Measurements from ENCODE around the gene DCANP1. TPM values are rescaled to one million over a fixed set of nuclear protein-coding genes. Genes with fewer than 3 reads are reported as not detected.
A peak's percentile ranks its signal among the peaks of the same experiment; 100 is the strongest.

The DCANP1 gene
- total and polyA plus RNA-seq, 2 experiments from 2014 or later, result not detected

DNA sequence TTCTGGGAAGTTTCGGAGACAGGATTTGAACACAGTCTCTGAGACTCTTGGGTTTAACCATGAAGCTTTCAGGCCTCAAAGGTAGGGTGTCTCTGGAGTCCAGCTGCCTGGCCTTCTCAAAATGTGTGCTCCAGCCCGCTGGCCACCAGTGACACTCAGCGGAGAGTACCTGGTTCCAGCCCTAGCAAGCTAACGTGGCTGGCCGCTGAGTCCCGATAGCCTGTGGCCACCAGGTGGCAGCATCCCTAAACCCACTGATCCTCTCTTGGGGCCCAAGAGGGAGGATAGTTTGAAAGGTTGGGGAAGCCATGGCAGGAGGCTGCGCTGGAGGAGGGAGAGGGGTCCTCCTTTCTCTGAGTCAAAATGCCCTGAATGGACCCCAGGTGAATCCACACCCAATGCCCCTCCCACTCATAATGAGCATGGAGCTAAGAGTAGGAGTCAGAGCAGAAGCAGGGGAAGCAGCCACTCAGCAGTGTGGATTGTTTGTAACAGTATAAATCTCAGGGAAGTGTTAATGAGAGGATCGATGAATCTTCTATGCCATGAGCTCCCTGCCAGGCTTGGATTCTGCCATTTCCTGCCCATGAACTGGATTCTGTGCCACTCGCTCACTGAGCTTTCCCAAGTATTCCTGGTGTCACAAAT lies 10.4 kb upstream of the DCANP1 start:
- peak; percentile 77 for DNase-seq (ENCODE audit: low spot score)
- H3K9me2 ChIP-seq (replicated peaks; ENCODE audit: insufficient read depth), result no peaks in the 10 kb centered on the region
- H3K4me1 ChIP-seq (ENCODE audit: insufficient read depth), result no peaks in the 10 kb centered on the region
- H3K4me2 ChIP-seq, result no peak overlapping the region
- no peak overlapping the region for H2AFZ ChIP-seq
- no peak overlapping the region for H3K27ac ChIP-seq
- no peak overlapping the region for H3K4me3 ChIP-seq
- WGBS (ENCODE audit: low lambda C conversion rate, missing lambda C conversion rate), result 53% methylated on average over 9 of the region's 9 CpGs
- no peaks in the 10 kb centered on the region for H4K20me1 ChIP-seq (ENCODE audit: insufficient read depth, poor library complexity, severe bottlenecking)
- H3K36me3 ChIP-seq (replicated peaks; ENCODE audit: insufficient read depth, low read depth), result no peaks in the 10 kb centered on the region
- peaks cover 3% of the 10 kb centered on the region for H3K27me3 ChIP-seq
- H3K79me2 ChIP-seq, result no peaks in the 10 kb centered on the region
- no peaks in the 10 kb centered on the region for H3K9me3 ChIP-seq (ENCODE audit: low read depth)
- no peak for TF ChIP-seq EZH2phosphoT487 (IDR thresholded peaks at IDR 0.05; ENCODE audit: low read depth, severe bottlenecking, unreplicated experiment)
- TF ChIP-seq, protein P1, sequence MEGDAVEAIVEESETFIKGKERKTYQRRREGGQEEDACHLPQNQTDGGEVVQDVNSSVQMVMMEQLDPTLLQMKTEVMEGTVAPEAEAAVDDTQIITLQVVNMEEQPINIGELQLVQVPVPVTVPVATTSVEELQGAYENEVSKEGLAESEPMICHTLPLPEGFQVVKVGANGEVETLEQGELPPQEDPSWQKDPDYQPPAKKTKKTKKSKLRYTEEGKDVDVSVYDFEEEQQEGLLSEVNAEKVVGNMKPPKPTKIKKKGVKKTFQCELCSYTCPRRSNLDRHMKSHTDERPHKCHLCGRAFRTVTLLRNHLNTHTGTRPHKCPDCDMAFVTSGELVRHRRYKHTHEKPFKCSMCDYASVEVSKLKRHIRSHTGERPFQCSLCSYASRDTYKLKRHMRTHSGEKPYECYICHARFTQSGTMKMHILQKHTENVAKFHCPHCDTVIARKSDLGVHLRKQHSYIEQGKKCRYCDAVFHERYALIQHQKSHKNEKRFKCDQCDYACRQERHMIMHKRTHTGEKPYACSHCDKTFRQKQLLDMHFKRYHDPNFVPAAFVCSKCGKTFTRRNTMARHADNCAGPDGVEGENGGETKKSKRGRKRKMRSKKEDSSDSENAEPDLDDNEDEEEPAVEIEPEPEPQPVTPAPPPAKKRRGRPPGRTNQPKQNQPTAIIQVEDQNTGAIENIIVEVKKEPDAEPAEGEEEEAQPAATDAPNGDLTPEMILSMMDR (IDR thresholded peaks at IDR 0.05; ENCODE audit: poor library complexity), result peak; percentile 69

DNA sequence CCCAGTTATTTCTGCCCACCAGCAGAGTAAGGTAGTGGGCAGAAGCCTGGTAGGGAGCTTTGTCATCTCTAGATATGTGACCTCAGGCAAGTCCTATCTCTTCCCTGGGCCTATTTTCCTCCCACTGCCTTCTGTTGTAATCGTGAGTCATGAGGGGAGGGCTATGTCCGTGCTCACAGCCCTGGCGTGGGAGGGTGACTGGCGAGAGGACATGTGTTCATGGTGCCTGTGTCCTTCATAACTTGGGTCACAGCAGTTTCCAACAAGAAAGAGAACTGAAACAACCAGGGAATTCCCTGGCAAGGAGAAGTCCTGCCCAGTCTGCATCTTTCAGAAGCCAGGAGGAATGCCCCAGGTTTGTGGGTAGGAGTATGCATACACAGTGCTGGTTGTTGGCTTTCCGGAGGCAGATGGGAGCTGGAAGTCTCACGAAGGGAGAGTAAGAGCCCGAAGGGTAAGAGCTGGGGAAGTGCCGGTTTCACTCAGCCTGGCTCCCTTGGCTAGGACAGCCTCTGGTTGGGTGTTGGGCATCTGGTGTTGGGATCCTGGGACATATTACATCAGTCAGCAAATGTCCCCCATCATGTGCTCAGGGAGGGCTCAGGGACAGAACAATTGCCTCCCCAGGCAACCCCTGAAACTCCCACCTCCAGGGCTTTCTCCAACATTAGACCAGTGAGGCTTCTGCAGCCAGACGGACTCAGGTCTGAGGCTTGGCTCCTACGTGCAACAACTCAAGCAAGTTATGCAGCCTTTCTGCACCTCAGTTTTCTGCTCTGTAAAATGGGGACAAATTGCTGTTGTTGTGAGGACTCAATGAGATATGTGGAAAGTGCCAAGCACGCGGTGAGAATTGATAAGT lies 9.3 kb upstream of the DCANP1 start:
- H2AFZ ChIP-seq, result no peak overlapping the region
- H3K36me3 ChIP-seq (replicated peaks; ENCODE audit: insufficient read depth, low read depth), result no peaks in the 10 kb centered on the region
- H3K27me3 ChIP-seq, result peaks cover 3% of the 10 kb centered on the region
- H3K4me1 ChIP-seq (ENCODE audit: insufficient read depth), result no peaks in the 10 kb centered on the region
- H4K20me1 ChIP-seq (ENCODE audit: insufficient read depth, poor library complexity, severe bottlenecking), result no peaks in the 10 kb centered on the region
- WGBS (ENCODE audit: low lambda C conversion rate, missing lambda C conversion rate), result 84% methylated on average over 12 of the region's 12 CpGs
- H3K9me3 ChIP-seq (ENCODE audit: low read depth), result no peaks in the 10 kb centered on the region
- peak; percentile 40 for DNase-seq (ENCODE audit: low spot score)
- no peaks in the 10 kb centered on the region for H3K9me2 ChIP-seq (replicated peaks; ENCODE audit: insufficient read depth)
- no peak overlapping the region for H3K4me3 ChIP-seq
- no peaks in the 10 kb centered on the region for H3K79me2 ChIP-seq
- H3K4me2 ChIP-seq, result no peak overlapping the region
- TF ChIP-seq EZH2phosphoT487 (IDR thresholded peaks at IDR 0.05; ENCODE audit: low read depth, severe bottlenecking, unreplicated experiment) (no peak), EZH2 (IDR thresholded peaks at IDR 0.05; ENCODE audit: borderline replicate concordance) (no peak)
- TF ChIP-seq, protein P1 (IDR thresholded peaks at IDR 0.05; ENCODE audit: poor library complexity), result no peak
- no peak overlapping the region for H3K27ac ChIP-seq

DNA sequence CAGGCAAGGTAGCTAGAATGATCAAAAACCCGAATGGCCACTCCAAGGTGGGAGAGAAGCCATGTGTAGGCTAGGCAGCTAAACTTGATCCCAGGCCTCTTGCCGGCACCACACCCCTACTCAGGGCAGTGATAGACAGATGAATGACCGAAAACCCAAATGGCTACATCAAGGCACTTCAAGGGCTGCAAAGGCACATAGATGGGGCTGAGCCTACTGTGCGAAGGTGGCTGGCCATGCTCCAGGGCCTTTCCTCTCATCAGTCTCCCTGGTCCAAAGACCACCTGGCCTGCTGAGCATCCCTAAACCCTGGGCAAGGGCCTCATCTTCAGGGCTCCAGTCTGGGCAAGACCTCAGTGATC lies 8.7 kb upstream of the DCANP1 start:
- Histone ChIP-seq H3K4me3 (no peak overlapping the region), H4K20me1 (ENCODE audit: insufficient read depth, poor library complexity, severe bottlenecking) (no peaks in the 10 kb centered on the region), H3K4me2 (no peak overlapping the region), H3K9me3 (ENCODE audit: low read depth) (no peaks in the 10 kb centered on the region), H3K36me3 (replicated peaks; ENCODE audit: insufficient read depth, low read depth) (no peaks in the 10 kb centered on the region), H3K9me2 (replicated peaks; ENCODE audit: insufficient read depth) (no peaks in the 10 kb centered on the region), H3K27ac (no peak overlapping the region), H3K27me3 (peaks cover 3% of the 10 kb centered on the region), H3K4me1 (ENCODE audit: insufficient read depth) (no peaks in the 10 kb centered on the region), H3K79me2 (no peaks in the 10 kb centered on the region), H2AFZ (no peak overlapping the region)
- WGBS (ENCODE audit: low lambda C conversion rate, missing lambda C conversion rate), result 93% methylated on average over 4 of the region's 4 CpGs
- no peak for DNase-seq (ENCODE audit: low spot score)
- TF ChIP-seq, protein P1 (IDR thresholded peaks at IDR 0.05; ENCODE audit: poor library complexity), result no peak
- TF ChIP-seq EZH2 (IDR thresholded peaks at IDR 0.05; ENCODE audit: borderline replicate concordance) (no peak), EZH2phosphoT487 (IDR thresholded peaks at IDR 0.05; ENCODE audit: low read depth, severe bottlenecking, unreplicated experiment) (no peak)
